ENCODE results near the gene BANP. TPM values are rescaled to one million over a fixed set of nuclear protein-coding genes. Genes with fewer than 3 reads are reported as not detected.
A peak's percentile ranks its signal among the peaks of the same experiment; 100 is the strongest.

Gene BANP
- total and polyA plus RNA-seq, 11 donors, result 7.2 to 20.7 (median 13.3) TPM

DNA sequence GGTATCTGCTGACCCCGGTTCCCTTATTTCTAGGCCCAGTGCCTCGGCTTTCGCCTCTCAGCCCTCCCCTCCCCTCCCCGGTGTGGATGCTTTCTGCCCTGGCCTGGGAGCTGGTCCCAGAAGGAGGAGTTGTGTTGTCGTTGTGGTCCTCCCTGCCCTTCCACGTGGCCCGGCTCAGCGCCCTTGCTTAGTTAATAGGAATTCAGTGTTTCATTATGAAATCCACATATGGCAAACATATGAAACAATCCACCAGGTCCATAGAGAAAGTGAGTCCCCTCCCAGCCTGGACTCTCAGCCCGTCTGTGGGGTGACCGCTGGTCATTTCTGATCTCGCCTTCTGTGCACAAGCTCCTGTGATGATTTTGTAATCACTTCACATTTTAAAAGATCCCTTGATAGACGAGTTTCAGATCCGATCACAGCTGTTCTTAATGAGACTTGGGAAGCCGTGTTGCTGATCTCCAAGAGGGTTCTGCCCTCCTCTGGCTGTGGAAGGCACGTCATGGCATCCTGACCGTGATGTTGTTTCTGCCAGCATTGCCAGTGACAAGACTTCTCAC lies 112.1 kb downstream of the BANP start:
- H3K4me1 ChIP-seq, result peaks cover 0 to 22% (median 12%) of the 10 kb centered on the region in 12 donors
- no peak for TF ChIP-seq POLR2A (IDR thresholded peaks at IDR 0.05)
- TF ChIP-seq, protein P1, sequence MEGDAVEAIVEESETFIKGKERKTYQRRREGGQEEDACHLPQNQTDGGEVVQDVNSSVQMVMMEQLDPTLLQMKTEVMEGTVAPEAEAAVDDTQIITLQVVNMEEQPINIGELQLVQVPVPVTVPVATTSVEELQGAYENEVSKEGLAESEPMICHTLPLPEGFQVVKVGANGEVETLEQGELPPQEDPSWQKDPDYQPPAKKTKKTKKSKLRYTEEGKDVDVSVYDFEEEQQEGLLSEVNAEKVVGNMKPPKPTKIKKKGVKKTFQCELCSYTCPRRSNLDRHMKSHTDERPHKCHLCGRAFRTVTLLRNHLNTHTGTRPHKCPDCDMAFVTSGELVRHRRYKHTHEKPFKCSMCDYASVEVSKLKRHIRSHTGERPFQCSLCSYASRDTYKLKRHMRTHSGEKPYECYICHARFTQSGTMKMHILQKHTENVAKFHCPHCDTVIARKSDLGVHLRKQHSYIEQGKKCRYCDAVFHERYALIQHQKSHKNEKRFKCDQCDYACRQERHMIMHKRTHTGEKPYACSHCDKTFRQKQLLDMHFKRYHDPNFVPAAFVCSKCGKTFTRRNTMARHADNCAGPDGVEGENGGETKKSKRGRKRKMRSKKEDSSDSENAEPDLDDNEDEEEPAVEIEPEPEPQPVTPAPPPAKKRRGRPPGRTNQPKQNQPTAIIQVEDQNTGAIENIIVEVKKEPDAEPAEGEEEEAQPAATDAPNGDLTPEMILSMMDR (IDR thresholded peaks at IDR 0.05), result peak in 7 of 12 donors; percentile 11 to 43 (median 23)
- peaks cover 0 to 48% (median 3%) of the 10 kb centered on the region in 9 donors for H3K36me3 ChIP-seq
- DNase-seq, result peak in 3 of 5 donors; percentile 40 to 65 (median 60)
- WGBS, 4 donors, result 51 to 64% (median 60%) methylated on average over 16 of the region's 16 CpGs
- no peak overlapping the region for H3K4me3 ChIP-seq
- H3K27ac ChIP-seq, result peak overlapping the region in 9 of 12 donors; percentile 19 to 63 (median 45)
- intact Hi-C loops (cut with DNase I), result no loop called here
- no peaks in the 10 kb centered on the region for H3K27me3 ChIP-seq
- no peaks in the 10 kb centered on the region for H3K9me3 ChIP-seq
- peak; percentile 63 to 75 (median 67) for ATAC-seq

DNA sequence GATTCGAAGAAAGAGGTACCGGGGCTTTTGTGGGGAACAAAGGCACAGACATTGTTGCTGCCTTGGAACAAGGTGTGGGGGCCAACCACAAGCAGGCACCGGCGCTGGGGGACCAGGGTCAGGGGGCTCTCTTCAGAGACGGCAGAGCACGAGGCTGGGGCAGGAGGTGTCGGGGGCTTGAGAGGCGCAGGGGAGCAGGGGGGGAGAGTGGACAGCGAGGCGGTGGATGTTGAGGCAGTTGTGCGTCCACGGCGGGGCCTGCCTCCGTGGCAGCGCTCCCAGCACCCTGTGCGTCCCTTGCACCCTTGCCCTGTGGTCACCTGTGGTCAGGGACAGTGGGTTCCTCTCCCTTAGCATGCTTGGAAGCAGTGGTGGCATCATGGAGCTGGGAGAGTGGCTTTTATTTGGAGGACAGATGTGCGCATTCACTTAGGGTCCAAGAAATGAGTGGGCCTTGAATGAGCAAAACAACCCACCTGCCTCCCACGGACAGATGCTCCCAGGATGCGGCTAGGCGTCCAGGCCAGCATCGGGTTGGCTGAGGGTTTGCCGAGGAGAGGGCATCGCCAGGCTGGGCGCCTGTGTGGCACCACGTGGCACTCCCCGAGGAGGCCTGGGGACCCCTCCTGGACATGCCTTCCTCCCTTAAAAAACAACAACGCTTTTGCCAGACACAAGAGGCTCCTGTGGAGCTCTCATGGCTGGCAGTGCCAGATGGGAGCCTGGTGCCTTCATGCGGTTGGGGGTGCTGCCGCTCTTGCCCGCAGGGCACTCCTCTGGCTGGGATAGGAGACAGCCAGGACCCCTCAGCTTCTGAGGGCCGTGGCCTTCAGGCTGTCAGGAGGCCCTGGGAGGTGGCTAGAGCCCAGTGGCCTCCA lies 113.0 kb downstream of the BANP start:
- no peaks in the 10 kb centered on the region for H3K9me3 ChIP-seq
- H3K27me3 ChIP-seq, result no peaks in the 10 kb centered on the region
- peaks cover 0 to 44% (median 4%) of the 10 kb centered on the region in 9 donors for H3K36me3 ChIP-seq
- TF ChIP-seq, protein P1 (IDR thresholded peaks at IDR 0.05), result no peak
- TF ChIP-seq POLR2A (IDR thresholded peaks at IDR 0.05), result no peak
- WGBS, 4 donors, result 96 to 97% (median 97%) methylated on average over 30 to 31 of the region's 31 CpGs
- intact Hi-C loops (cut with DNase I), result no loop called here
- DNase-seq (peak in 3 of 5 donors; percentile 13 to 40 (median 14)), ATAC-seq (no peak)
- H3K4me3 ChIP-seq, result no peak overlapping the region
- H3K27ac ChIP-seq, result no peak overlapping the region
- peaks cover 0 to 22% (median 12%) of the 10 kb centered on the region in 12 donors for H3K4me1 ChIP-seq

DNA sequence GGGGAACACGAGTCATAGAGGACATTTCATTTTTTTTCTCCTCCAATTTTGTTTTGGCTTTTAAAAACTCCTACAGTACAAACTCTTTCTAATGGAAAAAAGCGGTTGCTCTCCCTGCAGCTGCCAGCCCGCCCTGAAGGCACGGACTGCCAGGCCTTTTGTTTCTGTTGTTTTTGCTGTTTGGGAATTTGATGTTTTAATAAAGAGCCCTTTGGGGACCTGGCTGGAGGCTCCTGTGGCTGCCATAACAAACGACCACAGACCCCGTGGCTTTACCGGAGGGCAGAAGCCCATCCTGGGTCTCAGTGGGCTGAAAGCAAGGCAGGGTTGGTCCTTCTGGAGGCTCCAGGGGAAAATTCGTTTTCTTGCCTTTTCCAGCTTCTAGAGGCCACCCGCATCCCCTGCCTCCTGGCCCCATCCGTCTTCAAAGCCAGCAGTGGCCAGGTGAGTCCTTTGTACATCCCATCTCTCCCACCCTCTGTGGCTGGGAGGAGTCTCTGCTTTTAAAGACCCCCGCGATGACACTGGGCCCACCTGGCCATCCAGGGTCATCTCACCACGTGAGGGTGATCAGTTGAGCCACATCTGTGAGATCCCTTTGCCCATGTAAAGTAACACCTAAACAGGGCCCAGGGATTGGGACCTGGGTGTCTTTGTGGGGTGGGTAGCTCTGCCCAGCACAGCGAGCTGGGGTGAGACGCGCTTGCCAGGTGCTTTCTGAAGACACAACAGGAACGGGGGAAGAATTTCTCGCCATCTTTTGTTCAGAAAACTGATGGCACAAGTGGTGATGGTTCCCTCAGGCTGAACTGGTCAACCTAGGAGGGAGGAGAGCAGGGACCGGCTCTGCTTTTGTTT lies 113.9 kb downstream of the BANP start:
- DNase-seq (peak in 3 of 5 donors; percentile 9 to 18 (median 13)), ATAC-seq (no peak)
- Histone ChIP-seq H3K9me3 (no peaks in the 10 kb centered on the region), H3K27me3 (no peaks in the 10 kb centered on the region), H3K27ac (no peak overlapping the region), H3K4me3 (no peak overlapping the region), H3K36me3 (peaks cover 0 to 44% (median 12%) of the 10 kb centered on the region in 9 donors), H3K4me1 (peaks cover 0 to 22% (median 12%) of the 10 kb centered on the region in 12 donors)
- TF ChIP-seq POLR2A (IDR thresholded peaks at IDR 0.05), result no peak
- TF ChIP-seq, protein P1 (IDR thresholded peaks at IDR 0.05), result no peak
- intact Hi-C loops (cut with DNase I), result no loop called here
- 96 to 97% (median 97%) methylated on average over 19 of the region's 19 CpGs for WGBS, 4 donors

Data from heart left ventricle (tissue), 16 donors.